Neutrophil (primary cell): Measurements from ENCODE around the gene IL18.

Source experiments
- H3K27ac ChIP-seq: fragments of 200-600 bp; sonication (generic); 2 replicates; pipeline ENCODE4 v1.5.1; 2016; ENCODE audit warnings: mild to moderate bottlenecking, moderate library complexity
- H3K27me3 ChIP-seq: fragments of 200-600 bp; sonication (generic); 2 replicates; pipeline ENCODE4 v1.6.0; 2016; ENCODE audit warnings: mild to moderate bottlenecking
- H3K36me3 ChIP-seq: fragments of 200-600 bp; sonication (generic); 2 replicates; pipeline ENCODE4 v1.5.1; 2017
- H3K4me1 ChIP-seq, 2 experiments: fragments of 200-600 bp in 1 of 2; sonication (generic) in 1 of 2; 1 replicate in 1 of 2; 2 replicates in 1 of 2; pipeline versions ENCODE4 v1.5.1 to v1.6.1; 2013 to 2016; ENCODE audit warnings: low read depth in 1 of 2, low read length in 1 of 2, mild to moderate bottlenecking in 1 of 2, moderate library complexity in 1 of 2; ENCODE audit not compliant: control insufficient read depth in 1 of 2, insufficient read depth in 1 of 2
- H3K4me3 ChIP-seq, 2 experiments: fragments of 200-600 bp in 1 of 2; sonication (generic) in 1 of 2; 1 replicate in 1 of 2; 2 replicates in 1 of 2; pipeline ENCODE4 v1.5.1; 2013 to 2016; ENCODE audit warnings: low read depth in 1 of 2, low read length in 1 of 2, mild to moderate bottlenecking in 1 of 2, moderate library complexity in 1 of 2
- H3K9me3 ChIP-seq: fragments of 200-600 bp; sonication (generic); 2 replicates; pipeline ENCODE4 v1.5.1; 2016
- CTCF ChIP-seq: fragments of 200-600 bp; sonication (generic); IDR thresholded peaks from 2 replicates; pipeline ENCODE4 v1.5.1; 2016; ENCODE audit warnings: antibody characterized with exemption

Gene IL18

GRCh38 chr11:112160091-112160848, 3.6 kb downstream of the IL18 start:
- TF ChIP-seq CTCF, result no peak

GRCh38 chr11:112159098-112160065, 4.5 kb downstream of the IL18 start:
- H3K4me3 ChIP-seq, result peak overlapping the region; percentile 53 to 55
- peak overlapping the region; percentile 94 for H3K27ac ChIP-seq
- TF ChIP-seq CTCF, result no peak
- no peaks in the 10 kb centered on the region for H3K27me3 ChIP-seq
- H3K4me1 ChIP-seq, result peaks cover 57 to 58% of the 10 kb centered on the region in 2 experiments
- H3K9me3 ChIP-seq, result no peaks in the 10 kb centered on the region
- H3K36me3 ChIP-seq, result no peaks in the 10 kb centered on the region

More at GRCh38 chr11:112160091-112160848, 3.6 kb downstream of the IL18 start:
- Histone ChIP-seq H3K9me3 (no peaks in the 10 kb centered on the region), H3K4me1 (peaks cover 64 to 65% of the 10 kb centered on the region in 2 experiments), H3K36me3 (no peaks in the 10 kb centered on the region), H3K4me3 (peak overlapping the region; percentile 53 to 55), H3K27ac (peak overlapping the region; percentile 94), H3K27me3 (no peaks in the 10 kb centered on the region)

- Histone ChIP-seq H3K9me3 (no peaks in the 10 kb centered on the region), H3K27me3 (no peaks in the 10 kb centered on the region), H3K27ac (peak overlapping the region; percentile 61), H3K4me3 (no peak overlapping the region), H3K36me3 (peaks cover 21% of the 10 kb centered on the region), H3K4me1 (peaks cover 36% of the 10 kb centered on the region in 2 experiments)
- TF ChIP-seq CTCF, result no peak
Measured at GRCh38 chr11:112156956-112157766, 6.7 kb downstream of the IL18 start.

- Histone ChIP-seq H3K4me1 (peaks cover 27 to 28% of the 10 kb centered on the region in 2 experiments), H3K27me3 (no peaks in the 10 kb centered on the region), H3K27ac (no peak overlapping the region), H3K4me3 (no peak overlapping the region), H3K36me3 (peaks cover 28% of the 10 kb centered on the region), H3K9me3 (no peaks in the 10 kb centered on the region)
- TF ChIP-seq CTCF, result no peak
Measured at GRCh38 chr11:112156153-112156955, 7.5 kb downstream of the IL18 start.
